IMR-90 (cell line): ENCODE data around the gene SBNO1. TPM values are rescaled to one million over a fixed set of nuclear protein-coding genes. Genes with fewer than 3 reads are reported as not detected.

ENCODE experiments used
- ATAC-seq: fragments of 200-7000 bp; cut with Tn5 transposase; 2 replicates; pipeline ENCODE4 v1.9.1; 2020; ENCODE audit warnings: low read depth, mild to moderate bottlenecking, moderate library complexity
- BruUV-seq: library from RNA; stranded (reverse); fragments of 400-500 nt; replicated peaks from 2 replicates; lab custom pipeline; 2021; lab: Mats Ljungman, UMichigan
- CTCF ChIA-PET: fragments of 300-600 bp; formaldehyde crosslinking; extraction: SDS; loops from one replicate; lab custom pipeline; 2021; ENCODE audit warnings: antibody characterized with exemption; lab: Yijun Ruan, JAX
- POLR2A ChIA-PET: fragments of 300-600 bp; sonication (Branson Sonifier 250); formaldehyde crosslinking; loops from one replicate; lab custom pipeline; 2022; ENCODE audit warnings: antibody characterized with exemption; ENCODE audit not compliant: unreplicated experiment; lab: Charles Lee
- DNase-seq: peaks from one replicate; pipeline ENCODE4 v3.0.0; 2013
- H2AFZ ChIP-seq: replicated peaks from 2 replicates; pipeline ENCODE3; 2013; ENCODE audit warnings: low read length, mild to moderate bottlenecking; ENCODE audit not compliant: poor library complexity
- H2AK5ac ChIP-seq: 2 replicates; pipeline ENCODE4 v1.6.1; 2013; ENCODE audit warnings: low read depth, low read length, inconsistent platforms
- H2AK9ac ChIP-seq: replicated peaks from 2 replicates; pipeline ENCODE3; 2013; ENCODE audit warnings: mild to moderate bottlenecking, low read depth, low read length, moderate library complexity; ENCODE audit not compliant: poor library complexity
- H2BK120ac ChIP-seq: 2 replicates; pipeline ENCODE4 v1.6.1; 2013; ENCODE audit warnings: low read depth, low read length, inconsistent platforms
- H2BK15ac ChIP-seq: 3 replicates; pipeline ENCODE4 v1.6.1; 2013; ENCODE audit warnings: low read depth, low read length, inconsistent platforms
- H2BK20ac ChIP-seq: 2 replicates; pipeline ENCODE4 v1.6.1; 2013; ENCODE audit warnings: low read depth, mild to moderate bottlenecking, inconsistent platforms, low read length, moderate library complexity
- H2BK5ac ChIP-seq: 2 replicates; pipeline ENCODE4 v1.6.1; 2013; ENCODE audit warnings: mild to moderate bottlenecking, low read depth, low read length, inconsistent platforms; ENCODE audit not compliant: poor library complexity, severe bottlenecking
- H3K14ac ChIP-seq: replicated peaks from 2 replicates; pipeline ENCODE4 v1.6.1; 2013; ENCODE audit warnings: low read depth, low read length, inconsistent platforms
- H3K18ac ChIP-seq: 2 replicates; pipeline ENCODE4 v1.6.1; 2013; ENCODE audit warnings: low read depth, low read length, control low read depth
- H3K23ac ChIP-seq: 2 replicates; pipeline ENCODE4 v1.6.1; 2013; ENCODE audit warnings: low read depth, low read length, inconsistent platforms
- H3K27ac ChIP-seq: 2 replicates; pipeline ENCODE4 v1.5.1; 2013; ENCODE audit warnings: mild to moderate bottlenecking, control low read depth, low read length; ENCODE audit not compliant: insufficient read depth
- H3K27me3 ChIP-seq: 2 replicates; pipeline ENCODE4 v1.6.1; 2013; ENCODE audit warnings: low read length; ENCODE audit not compliant: control insufficient read depth, insufficient read depth
- H3K36me3 ChIP-seq: 2 replicates; pipeline ENCODE4 v1.6.1; 2013; ENCODE audit warnings: low read length, mixed read lengths; ENCODE audit not compliant: control insufficient read depth, insufficient read depth
- H3K4ac ChIP-seq: 2 replicates; pipeline ENCODE4 v1.6.1; 2013; ENCODE audit warnings: low read depth, low read length, inconsistent platforms
- H3K4me1 ChIP-seq: 2 replicates; pipeline ENCODE4 v1.6.1; 2013; ENCODE audit warnings: low read length, mixed read lengths; ENCODE audit not compliant: control insufficient read depth, insufficient read depth
- H3K4me2 ChIP-seq: 2 replicates; pipeline ENCODE4 v1.6.1; 2013; ENCODE audit warnings: low read depth, mild to moderate bottlenecking, control low read depth, low read length, moderate library complexity
- H3K4me3 ChIP-seq: 2 replicates; pipeline ENCODE4 v1.5.1; 2013; ENCODE audit warnings: low read depth, mild to moderate bottlenecking, control low read depth, low read length, moderate library complexity; ENCODE audit not compliant: insufficient read depth
- H3K56ac ChIP-seq: 2 replicates; pipeline ENCODE4 v1.6.1; 2013; ENCODE audit warnings: low read length, inconsistent platforms; ENCODE audit not compliant: insufficient read depth; ENCODE audit errors: extremely low read depth
- H3K79me1 ChIP-seq, 2 experiments: 2 replicates each; pipeline ENCODE4 v1.6.1; 2013; ENCODE audit warnings: low read length in 2 of 2, inconsistent platforms in 1 of 2, low read depth in 1 of 2
- H3K9ac ChIP-seq: 2 replicates; pipeline ENCODE4 v1.6.1; 2013; ENCODE audit warnings: low read depth, low read length, control low read depth
- H3K9me1 ChIP-seq: 2 replicates; pipeline ENCODE4 v1.6.1; 2013; ENCODE audit warnings: low read length, inconsistent platforms; ENCODE audit not compliant: insufficient read depth
- H3K9me3 ChIP-seq: 2 replicates; pipeline ENCODE4 v1.6.1; 2013; ENCODE audit warnings: low read length; ENCODE audit not compliant: control insufficient read depth, insufficient read depth
- H4K20me1 ChIP-seq: 2 replicates; pipeline ENCODE4 v1.6.1; 2013; ENCODE audit warnings: low read length, inconsistent platforms; ENCODE audit not compliant: insufficient read depth
- H4K5ac ChIP-seq: 2 replicates; pipeline ENCODE4 v1.6.1; 2013; ENCODE audit warnings: mild to moderate bottlenecking, low read depth, low read length, control low read depth
- H4K8ac ChIP-seq, 2 experiments: 2 replicates each; pipeline ENCODE4 v1.6.1; 2013; ENCODE audit warnings: low read depth in 2 of 2, low read length in 2 of 2, control low read depth in 1 of 2, inconsistent platforms in 1 of 2
- H4K91ac ChIP-seq: 2 replicates; pipeline ENCODE4 v1.6.1; 2013; ENCODE audit warnings: low read depth, low read length, inconsistent platforms; ENCODE audit not compliant: insufficient read depth
- BHLHE40 ChIP-seq: fragments of 150-350 bp; IDR thresholded peaks from 2 replicates; pipeline ENCODE4 v1.6.1; 2016; ENCODE audit warnings: mild to moderate bottlenecking, low read depth, low read length
- CEBPB ChIP-seq: IDR thresholded peaks from 2 replicates; pipeline ENCODE4 v1.6.1; 2012; ENCODE audit warnings: low read depth, low read length, improper control_type of control experiment
- CTCF ChIP-seq: conservative IDR thresholded peaks from 2 replicates; pipeline ENCODE4 v1.5.1; 2012; ENCODE audit warnings: mild to moderate bottlenecking, low read depth, low read length, improper control_type of control experiment
- MAZ ChIP-seq: IDR thresholded peaks from 2 replicates; pipeline ENCODE4 v1.6.1; 2012; ENCODE audit warnings: low read depth, mild to moderate bottlenecking, low read length, improper control_type of control experiment, moderate library complexity, borderline replicate concordance
- MXI1 ChIP-seq: IDR thresholded peaks from 2 replicates; pipeline ENCODE4 v1.6.1; 2012; ENCODE audit warnings: low read depth, mild to moderate bottlenecking, low read length, moderate library complexity, borderline replicate concordance
- NFE2L2 ChIP-seq: fragments of 150-350 bp; IDR thresholded peaks from 2 replicates; pipeline ENCODE4 v1.6.1; 2016; ENCODE audit warnings: low read depth, mild to moderate bottlenecking, low read length
- POLR2A ChIP-seq: IDR thresholded peaks from 2 replicates; pipeline ENCODE4 v1.6.1; 2012; ENCODE audit warnings: mild to moderate bottlenecking, low read depth, low read length
- RAD21 ChIP-seq: IDR thresholded peaks from 2 replicates; pipeline ENCODE4 v1.6.1; 2012; ENCODE audit warnings: low read length, improper control_type of control experiment
- SMC3 ChIP-seq: fragments of 150-350 bp; IDR thresholded peaks from 2 replicates; pipeline ENCODE4 v1.6.1; 2016; ENCODE audit warnings: low read depth, mild to moderate bottlenecking, antibody characterized with exemption, low read length, moderate library complexity
- USF2 ChIP-seq: fragments of 150-350 bp; IDR thresholded peaks from 2 replicates; pipeline ENCODE4 v1.6.1; 2017; ENCODE audit warnings: mild to moderate bottlenecking, antibody characterized with exemption, low read length, low read depth
- WGBS, 2 experiments: methylation state at CpG; one replicate each; pipeline versions ENCODE4 v1.1.5 to v1.1.7; 2013; ENCODE audit warnings: missing lambda C conversion rate in 2 of 2; ENCODE audit not compliant: insufficient read length in 1 of 2; ENCODE audit errors: extremely low coverage in 2 of 2; 5-methylcytosine and 5-hydroxymethylcytosine counted together
- dilution Hi-C: fragments of 300-500 bp; cut with HindIII; formaldehyde crosslinking; loops from one replicate; pipeline ENCODE4 v1.14.3; 2018; ENCODE audit warnings: low sequenced_read_pairs; ENCODE audit not compliant: unreplicated experiment
- in situ Hi-C: fragments of 300-500 bp; cut with MboI; formaldehyde crosslinking; loops from 3 replicates; pipeline ENCODE4 v1.14.3; 2019; ENCODE audit warnings: low sequenced_read_pairs, inconsistent platforms, mixed read lengths
- intact Hi-C: fragments of 100-400 bp; cut with micrococcal nuclease; formaldehyde crosslinking; loops from 2 replicates; pipeline ENCODE4 v1.10.0; 2022
- polyA plus RNA-seq, 3 experiments: library from polyadenylated mRNA; depleted of rRNA; stranded (reverse); fragments of >200 nt; gene quantifications; 2 replicates each; pipeline ENCODE4 v1.2.3, GENCODE V29; 2012; ENCODE audit warnings: low replicate concordance in 1 of 3
- total RNA-seq: library from RNA; depleted of rRNA; stranded (reverse); fragments of >200 nt; gene quantifications from 2 replicates; pipeline ENCODE4 v1.2.3, GENCODE V29; 2012

SBNO1 gene
- total and polyA plus RNA-seq, 2 of the 4 experiments (the other 2 are of a cell fraction): 5.3 to 24.9 TPM

GRCh38 chr12:123389560-123390351 is 25.1 kb upstream of the SBNO1 start:
- Histone ChIP-seq H2AK9ac (peak overlapping the region; percentile 89), H4K5ac (no peak overlapping the region), H3K4me2 (peak overlapping the region; percentile 89), H3K79me1 (peaks cover 48 to 78% of the 10 kb centered on the region in 2 experiments), H4K8ac (peak overlapping the region in 1 of 2 experiments; percentile 63; a peak in 1 of 4 replicates), H2BK120ac (peak overlapping the region; percentile 15; the same call in 1 of the 2 replicates), H3K4me1 (peaks cover 13% of the 10 kb centered on the region), H3K27ac (peak overlapping the region; percentile 67), H3K18ac (no peak overlapping the region; the same call in 1 of the 2 replicates), H3K27me3 (no peaks in the 10 kb centered on the region), H3K9ac (peak overlapping the region; percentile 58), H3K9me3 (no peaks in the 10 kb centered on the region), H4K91ac (no peak overlapping the region), H2BK20ac (no peak overlapping the region), H3K36me3 (peaks cover 35% of the 10 kb centered on the region), H2BK5ac (no peak overlapping the region), H2BK15ac (no peak overlapping the region), H2AFZ (peak overlapping the region; percentile 85), H3K9me1 (peaks cover 18% of the 10 kb centered on the region; the same call in 1 of the 2 replicates), H3K56ac (peak overlapping the region; percentile 52; the same call in 1 of the 2 replicates), H3K14ac (peak overlapping the region; percentile 81), H3K4ac (peak overlapping the region; percentile 56), H4K20me1 (peaks cover 22% of the 10 kb centered on the region), H3K4me3 (peak overlapping the region; percentile 78), H3K23ac (peak overlapping the region; percentile 79), H2AK5ac (peak overlapping the region; percentile 57; the same call in 1 of the 2 replicates)
- TF ChIP-seq SMC3 (no peak), USF2 (no peak), MXI1 (peak; percentile 51; the same call in 1 of the 2 replicates), POLR2A (no peak), BHLHE40 (no peak), CTCF (0 out of 2 replicates have a peak, but pooled peaks have one; percentile 3), NFE2L2 (no peak), CEBPB (no peak), RAD21 (no peak), MAZ (no peak)
- ChIA-PET CTCF (interaction anchor here (0.5 kb wide), 1 partner anchor 10 kb away, joined by 3 read pairs; no protein-coding TSS in a partner anchor), POLR2A (no interaction called here)
- intact Hi-C loops (loop anchor here (5.0 to 10.0 kb wide), 2 partner anchors 43 to 415 kb away; partner anchors contain the start of gene OGFOD2), dilution Hi-C loops (no loop called here), in situ Hi-C loops (no loop called here)
- DNase-seq: no peak
- ATAC-seq: peak; percentile 30
- BruUV-seq: no TSS peak
- WGBS, 2 experiments: 5% methylated on average over 48 of the region's 66 CpGs; no CpG with 5 or more reads in 1 of the 2 experiments
